Measurements from ENCODE around the gene YAP1.
"Not testable (repeated sequence)": the region's sequence is repeated elsewhere in the genome, so short reads cannot be mapped to it uniquely, and the experiment has no call there.

The YAP1 gene

GRCh38 chr11:102166175-102167064 is 56.2 kb downstream of the YAP1 start:
- DNase-seq, result no peak

GRCh38 chr11:102168481-102168880 is 58.2 kb downstream of the YAP1 start:
- DNase-seq, result no peak

- DNase-seq, result no peak
These were observed 60.9 kb downstream of the YAP1 start for GRCh38 chr11:102171101-102171500.

- no peak for DNase-seq
These were observed 62.0 kb downstream of the YAP1 start for GRCh38 chr11:102172127-102172848.

- no peak for DNase-seq
These were observed 66.9 kb downstream of the YAP1 start for GRCh38 chr11:102177126-102177525.

GRCh38 chr11:102177974-102178631 is 67.9 kb downstream of the YAP1 start:
- DNase-seq, result no peak

GRCh38 chr11:102179371-102179770 is 69.1 kb downstream of the YAP1 start:
- no peak for DNase-seq

- DNase-seq, result no peak
These were observed 74.2 kb downstream of the YAP1 start for GRCh38 chr11:102184269-102184987.

- no peak for DNase-seq
These were observed 76.4 kb downstream of the YAP1 start for GRCh38 chr11:102186551-102187191.

- no peak for DNase-seq
These were observed 77.3 kb downstream of the YAP1 start for GRCh38 chr11:102187416-102188151.

- DNase-seq, result no peak
These were observed 78.2 kb downstream of the YAP1 start for GRCh38 chr11:102188488-102188887.

- DNase-seq, result no peak
These were observed 81.6 kb downstream of the YAP1 start for GRCh38 chr11:102191832-102192231.

GRCh38 chr11:102192349-102193066 is 82.3 kb downstream of the YAP1 start:
- no peak for DNase-seq

- DNase-seq, result no peak
These were observed 84.0 kb downstream of the YAP1 start for GRCh38 chr11:102194257-102194656.

GRCh38 chr11:102194990-102195389 is 84.7 kb downstream of the YAP1 start:
- DNase-seq, result no peak

GRCh38 chr11:102196351-102196750 is 86.1 kb downstream of the YAP1 start:
- no peak for DNase-seq

GRCh38 chr11:102196816-102197215 is 86.6 kb downstream of the YAP1 start:
- DNase-seq, result no peak

GRCh38 chr11:102197670-102198139 is 87.5 kb downstream of the YAP1 start:
- no peak for DNase-seq

- no peak for DNase-seq
These were observed 89.4 kb downstream of the YAP1 start for GRCh38 chr11:102199673-102200072.

GRCh38 chr11:102200325-102200724 is 90.1 kb downstream of the YAP1 start:
- DNase-seq, result not testable (repeated sequence)

GRCh38 chr11:102201776-102202175 is 91.5 kb downstream of the YAP1 start:
- no peak for DNase-seq

Data from GOT3 (cell line).